ENCODE data around the gene C21orf58. TPM values are rescaled to one million over a fixed set of nuclear protein-coding genes. Genes with fewer than 3 reads are reported as not detected.

The C21orf58 gene
- total RNA-seq, 3 donors from 2014 or later (not counting 1 experiment from before 2014, with no cell fraction given), result 4.0 to 8.9 (median 5.2) TPM

GRCh38 chr21:46308431-46308830, 15.2 kb downstream of the C21orf58 start:
- no peaks in the 10 kb centered on the region for H3K27me3 Mint-ChIP-seq (ENCODE audit: low read depth in 2 of 2)
- no peaks in the 10 kb centered on the region for H3K4me1 Mint-ChIP-seq
- H3K4me1 ChIP-seq (ENCODE audit: control insufficient read depth, insufficient read depth, low read length), result no peaks in the 10 kb centered on the region
- no peaks in the 10 kb centered on the region for H3K36me3 ChIP-seq (ENCODE audit: control insufficient read depth, insufficient read depth, low read length)
- 100% methylated on average over 2 of the region's 2 CpGs for WGBS (ENCODE audit: insufficient coverage)
- H3K27ac Mint-ChIP-seq, result no peak overlapping the region
- H3K4me3 Mint-ChIP-seq, result no peak overlapping the region
- H3K27ac ChIP-seq (ENCODE audit: low read length), result no peak overlapping the region
- H3K9me3 ChIP-seq (ENCODE audit: control insufficient read depth, insufficient read depth, low read length), result no peaks in the 10 kb centered on the region
- intact Hi-C loops (cut with micrococcal nuclease), result no loop called here
- H3K36me3 Mint-ChIP-seq, result peaks cover 7% of the 10 kb centered on the region
- H3K9me3 Mint-ChIP-seq, result no peaks in the 10 kb centered on the region
- H3K4me3 ChIP-seq (ENCODE audit: low read length), result no peak overlapping the region
- no peak for TF ChIP-seq CTCF (IDR thresholded peaks at IDR 0.05)
- H3K27me3 ChIP-seq (ENCODE audit: control insufficient read depth, insufficient read depth, low read length), result no peaks in the 10 kb centered on the region
- no peak for DNase-seq
- no peak for ATAC-seq

- H3K9me3 Mint-ChIP-seq, result no peaks in the 10 kb centered on the region
- WGBS (ENCODE audit: insufficient coverage), result 54% methylated on average over 2 of the region's 2 CpGs
- H3K36me3 Mint-ChIP-seq, result peaks cover 7% of the 10 kb centered on the region
- intact Hi-C loops (cut with micrococcal nuclease), result no loop called here
- no peaks in the 10 kb centered on the region for H3K4me1 Mint-ChIP-seq
- no peak overlapping the region for H3K27ac Mint-ChIP-seq
- ATAC-seq (peak in 1 of 3 donors; percentile 87), DNase-seq (no peak)
- H3K4me3 ChIP-seq (ENCODE audit: low read length), result no peak overlapping the region
- no peaks in the 10 kb centered on the region for H3K27me3 Mint-ChIP-seq (ENCODE audit: low read depth in 2 of 2)
- H3K27me3 ChIP-seq (ENCODE audit: control insufficient read depth, insufficient read depth, low read length), result no peaks in the 10 kb centered on the region
- no peak overlapping the region for H3K27ac ChIP-seq (ENCODE audit: low read length)
- no peaks in the 10 kb centered on the region for H3K4me1 ChIP-seq (ENCODE audit: control insufficient read depth, insufficient read depth, low read length)
- no peaks in the 10 kb centered on the region for H3K36me3 ChIP-seq (ENCODE audit: control insufficient read depth, insufficient read depth, low read length)
- TF ChIP-seq CTCF (IDR thresholded peaks at IDR 0.05), result no peak
- no peak overlapping the region for H3K4me3 Mint-ChIP-seq
- no peaks in the 10 kb centered on the region for H3K9me3 ChIP-seq (ENCODE audit: control insufficient read depth, insufficient read depth, low read length)
Observed at GRCh38 chr21:46307625-46308024, 16.0 kb downstream of the C21orf58 start.

- H3K4me3 ChIP-seq (ENCODE audit: low read length), result no peak overlapping the region
- H3K4me3 Mint-ChIP-seq, result no peak overlapping the region
- no peaks in the 10 kb centered on the region for H3K27me3 Mint-ChIP-seq (ENCODE audit: low read depth in 2 of 2)
- intact Hi-C loops (cut with micrococcal nuclease), result no loop called here
- DNase-seq (peak in 1 of 2 donors; percentile 27), ATAC-seq (peak; percentile 65 to 94 (median 90))
- no peaks in the 10 kb centered on the region for H3K9me3 ChIP-seq (ENCODE audit: control insufficient read depth, insufficient read depth, low read length)
- 95% methylated on average over 11 of the region's 11 CpGs for WGBS (ENCODE audit: insufficient coverage)
- H3K27ac ChIP-seq (ENCODE audit: low read length), result no peak overlapping the region
- peaks cover 7% of the 10 kb centered on the region for H3K36me3 Mint-ChIP-seq
- H3K27me3 ChIP-seq (ENCODE audit: control insufficient read depth, insufficient read depth, low read length), result no peaks in the 10 kb centered on the region
- H3K9me3 Mint-ChIP-seq, result no peaks in the 10 kb centered on the region
- no peak for TF ChIP-seq CTCF (IDR thresholded peaks at IDR 0.05)
- peak overlapping the region; percentile 40 to 70 for H3K27ac Mint-ChIP-seq
- H3K4me1 Mint-ChIP-seq, result no peaks in the 10 kb centered on the region
- H3K4me1 ChIP-seq (ENCODE audit: control insufficient read depth, insufficient read depth, low read length), result no peaks in the 10 kb centered on the region
- H3K36me3 ChIP-seq (ENCODE audit: control insufficient read depth, insufficient read depth, low read length), result no peaks in the 10 kb centered on the region
Observed at GRCh38 chr21:46304955-46305354, 18.7 kb downstream of the C21orf58 start.

- Mint-ChIP-seq H3K4me3 (no peak overlapping the region), H3K36me3 (peaks cover 7% of the 10 kb centered on the region), H3K9me3 (no peaks in the 10 kb centered on the region), H3K27me3 (ENCODE audit: low read depth in 2 of 2) (no peaks in the 10 kb centered on the region), H3K27ac (peak overlapping the region; percentile 40 to 70), H3K4me1 (no peaks in the 10 kb centered on the region)
- Histone ChIP-seq H3K27ac (ENCODE audit: low read length) (no peak overlapping the region), H3K36me3 (ENCODE audit: control insufficient read depth, insufficient read depth, low read length) (no peaks in the 10 kb centered on the region), H3K4me3 (ENCODE audit: low read length) (no peak overlapping the region), H3K4me1 (ENCODE audit: control insufficient read depth, insufficient read depth, low read length) (no peaks in the 10 kb centered on the region), H3K27me3 (ENCODE audit: control insufficient read depth, insufficient read depth, low read length) (no peaks in the 10 kb centered on the region), H3K9me3 (ENCODE audit: control insufficient read depth, insufficient read depth, low read length) (no peaks in the 10 kb centered on the region)
- intact Hi-C loops (cut with micrococcal nuclease), result no loop called here
- TF ChIP-seq CTCF (IDR thresholded peaks at IDR 0.05), result no peak
- 99% methylated on average over 5 of the region's 5 CpGs for WGBS (ENCODE audit: insufficient coverage)
- no peak for DNase-seq
- ATAC-seq, result no peak
Observed at GRCh38 chr21:46304437-46304836, 19.2 kb downstream of the C21orf58 start.

All from natural killer cell (primary cell).